Astrocyte (in vitro differentiated cells and primary cell): ENCODE data around the gene PARVB.

Experiments
- EZH2 ChIP-seq: IDR thresholded peaks from 2 replicates; pipeline ENCODE4 v1.6.1; 2012; ENCODE audit warnings: mild to moderate bottlenecking, low read length, inconsistent platforms; ENCODE audit not compliant: insufficient read depth
- TF ChIP-seq, protein P1 (sequence below): IDR thresholded peaks from 2 replicates; pipeline ENCODE4 v1.5.1; 2011; ENCODE audit warnings: low read depth, mild to moderate bottlenecking, inconsistent platforms, low read length, moderate library complexity; ENCODE audit not compliant: insufficient read depth

DNA sequence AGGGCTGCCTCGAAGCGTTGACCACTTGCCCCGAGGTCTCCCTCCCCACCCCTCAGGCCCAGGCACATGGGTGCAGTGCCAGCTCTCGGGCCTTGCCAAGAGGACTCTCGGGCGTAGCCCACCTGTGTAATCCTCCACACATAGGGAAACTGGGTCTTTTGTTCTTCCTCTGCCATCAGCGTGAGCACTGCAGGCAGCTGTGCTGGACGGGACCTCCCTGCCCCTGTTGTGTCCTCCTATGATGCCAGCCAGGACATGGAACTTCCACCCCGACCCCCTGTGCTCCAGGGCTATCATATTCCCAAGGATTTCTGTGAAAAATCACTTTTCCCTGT, 66.4 kb downstream of the PARVB start:
- TF ChIP-seq, protein P1, sequence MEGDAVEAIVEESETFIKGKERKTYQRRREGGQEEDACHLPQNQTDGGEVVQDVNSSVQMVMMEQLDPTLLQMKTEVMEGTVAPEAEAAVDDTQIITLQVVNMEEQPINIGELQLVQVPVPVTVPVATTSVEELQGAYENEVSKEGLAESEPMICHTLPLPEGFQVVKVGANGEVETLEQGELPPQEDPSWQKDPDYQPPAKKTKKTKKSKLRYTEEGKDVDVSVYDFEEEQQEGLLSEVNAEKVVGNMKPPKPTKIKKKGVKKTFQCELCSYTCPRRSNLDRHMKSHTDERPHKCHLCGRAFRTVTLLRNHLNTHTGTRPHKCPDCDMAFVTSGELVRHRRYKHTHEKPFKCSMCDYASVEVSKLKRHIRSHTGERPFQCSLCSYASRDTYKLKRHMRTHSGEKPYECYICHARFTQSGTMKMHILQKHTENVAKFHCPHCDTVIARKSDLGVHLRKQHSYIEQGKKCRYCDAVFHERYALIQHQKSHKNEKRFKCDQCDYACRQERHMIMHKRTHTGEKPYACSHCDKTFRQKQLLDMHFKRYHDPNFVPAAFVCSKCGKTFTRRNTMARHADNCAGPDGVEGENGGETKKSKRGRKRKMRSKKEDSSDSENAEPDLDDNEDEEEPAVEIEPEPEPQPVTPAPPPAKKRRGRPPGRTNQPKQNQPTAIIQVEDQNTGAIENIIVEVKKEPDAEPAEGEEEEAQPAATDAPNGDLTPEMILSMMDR, result no peak
- no peak for TF ChIP-seq EZH2
